B cell (primary cell): ENCODE measurements around the gene GPR151. TPM values are rescaled to one million over a fixed set of nuclear protein-coding genes. Genes with fewer than 3 reads are reported as not detected.

Experiments used
- ATAC-seq: fragments of 200-7000 bp; cut with Tn5 transposase; one replicate; pipeline ENCODE4 v1.10.0; 2021; ENCODE audit warnings: low read depth, mild to moderate bottlenecking, moderate number of reproducible peaks, moderate library complexity
- CTCF ChIA-PET: fragments of 350-600 bp; sonication (Branson Sonifier 250); formaldehyde crosslinking; loops from one replicate; lab custom pipeline; 2021; ENCODE audit warnings: antibody characterized with exemption, inconsistent platforms; lab: Charles Lee
- POLR2A ChIA-PET: fragments of 350-600 bp; sonication (Branson Sonifier 250); formaldehyde crosslinking; loops from one replicate; lab custom pipeline; 2021; ENCODE audit warnings: antibody characterized with exemption; lab: Charles Lee
- DNase-seq: peaks from one replicate; pipeline ENCODE4 v3.0.0; 2013
- H2AFZ ChIP-seq: 2 replicates; pipeline ENCODE4 v1.6.1; 2012; ENCODE audit warnings: mild to moderate bottlenecking, low read depth, low read length; ENCODE audit not compliant: insufficient read depth, poor library complexity, severe bottlenecking
- H3K27ac ChIP-seq, 2 donors: 1 replicate in 1 of 2; 2 replicates in 1 of 2; pipeline ENCODE4 v1.5.1; 2012 to 2013; ENCODE audit warnings: low read length in 2 of 2, mild to moderate bottlenecking in 2 of 2, moderate library complexity in 1 of 2
- H3K27me3 ChIP-seq, 4 experiments: fragments of 200-600 bp in 1 of 4; sonication (generic) in 1 of 4; replicated peaks in 1 of 4; 1 replicate in 2 of 4; 2 replicates in 2 of 4; pipeline versions ENCODE4 v1.6.1 to v1.7.0; 2013 to 2016; ENCODE audit warnings: low read length in 3 of 4, mild to moderate bottlenecking in 2 of 4, mixed read lengths in 1 of 4, moderate library complexity in 1 of 4; ENCODE audit not compliant: insufficient read depth in 4 of 4, control insufficient read depth in 3 of 4; ENCODE audit errors: control extremely low read depth in 1 of 4
- H3K36me3 ChIP-seq, 2 experiments: replicated peaks in 1 of 2; 1 replicate in 1 of 2; 2 replicates in 1 of 2; pipeline versions ENCODE4 v1.6.1 to v1.7.1; 2013; ENCODE audit warnings: low read length in 1 of 2; ENCODE audit not compliant: insufficient read depth in 2 of 2, control insufficient read depth in 1 of 2; ENCODE audit errors: control extremely low read depth in 1 of 2, extremely low read depth in 1 of 2
- H3K4me1 ChIP-seq, 2 donors: fragments of 200-600 bp in 1 of 2; sonication (generic) in 1 of 2; 1 replicate in 1 of 2; 2 replicates in 1 of 2; pipeline versions ENCODE4 v1.5.1 to v1.6.1; 2013 to 2017; ENCODE audit warnings: low read length in 2 of 2; ENCODE audit not compliant: control insufficient read depth in 2 of 2, insufficient read depth in 2 of 2
- H3K4me2 ChIP-seq: replicated peaks from 2 replicates; pipeline ENCODE3; 2012; ENCODE audit warnings: mild to moderate bottlenecking, low read depth, low read length; ENCODE audit not compliant: poor library complexity, severe bottlenecking
- H3K4me3 ChIP-seq, 5 experiments: fragments of 200-600 bp in 1 of 5; sonication (generic) in 1 of 5; 1 replicate in 3 of 5; 2 replicates in 2 of 5; pipeline versions ENCODE4 v1.5.1 to v1.7.0; 2011 to 2016; ENCODE audit warnings: low read length in 4 of 5, mild to moderate bottlenecking in 4 of 5, low read depth in 2 of 5, control low read depth in 1 of 5, moderate library complexity in 1 of 5; ENCODE audit not compliant: insufficient read depth in 1 of 5; ENCODE audit errors: control extremely low read depth in 1 of 5, extremely low read depth in 1 of 5
- H3K79me2 ChIP-seq: fragments of 200-600 bp; sonication (generic); one replicate; pipeline ENCODE4 v1.6.0; 2016; ENCODE audit warnings: low read length; ENCODE audit not compliant: control insufficient read depth, insufficient read depth
- H3K9ac ChIP-seq: fragments of 200-600 bp; sonication (generic); 2 replicates; pipeline ENCODE4 v1.6.1; 2017; ENCODE audit warnings: mild to moderate bottlenecking, low read length, moderate library complexity
- H3K9me3 ChIP-seq, 3 donors: one replicate each; pipeline versions ENCODE4 v1.6.1 to v1.7.1; 2013; ENCODE audit warnings: low read length in 2 of 3; ENCODE audit not compliant: control insufficient read depth in 2 of 3, insufficient read depth in 1 of 3; ENCODE audit errors: control extremely low read depth in 1 of 3
- H4K20me1 ChIP-seq: 2 replicates; pipeline ENCODE4 v1.6.0; 2012; ENCODE audit warnings: mild to moderate bottlenecking, low read length; ENCODE audit not compliant: insufficient read depth, control insufficient read depth, poor library complexity, severe bottlenecking
- H3K27ac Mint-ChIP-seq: one replicate; pipeline ENCODE4 v1.8.0; 2021; ENCODE audit warnings: mixed read lengths
- H3K27me3 Mint-ChIP-seq: one replicate; pipeline ENCODE4 v1.8.0; 2021; ENCODE audit warnings: mixed read lengths
- H3K4me1 Mint-ChIP-seq: one replicate; pipeline ENCODE4 v1.8.0; 2021; ENCODE audit warnings: mixed read lengths
- H3K4me3 Mint-ChIP-seq: one replicate; pipeline ENCODE4 v1.8.0; 2021; ENCODE audit warnings: mixed read lengths
- H3K9me3 Mint-ChIP-seq: one replicate; pipeline ENCODE4 v1.8.0; 2022; ENCODE audit warnings: mixed read lengths; ENCODE audit not compliant: insufficient read depth
- EZH2 ChIP-seq: IDR thresholded peaks from 2 replicates; pipeline ENCODE4 v1.6.1; 2012; ENCODE audit warnings: borderline replicate concordance, low read depth, mild to moderate bottlenecking, moderate library complexity, low read length; ENCODE audit not compliant: insufficient read depth, poor library complexity, severe bottlenecking
- WGBS: methylation state at CpG from one replicate; pipeline ENCODE4 v1.1.5; 2013; ENCODE audit warnings: missing lambda C conversion rate; ENCODE audit not compliant: insufficient coverage; 5-methylcytosine and 5-hydroxymethylcytosine counted together
- intact Hi-C: fragments of 100-400 bp; cut with micrococcal nuclease; formaldehyde crosslinking; loops from one replicate; pipeline ENCODE4 v1.10.0; 2022
- polyA plus RNA-seq: library from polyadenylated mRNA; depleted of rRNA; stranded (reverse); fragments of >200 nt; gene quantifications from 2 replicates; pipeline ENCODE4 v1.2.3, GENCODE V29; 2012
- total RNA-seq, 2 donors: library from RNA; stranded (reverse); fragments of 120-200 nt in 1 of 2; gene quantifications; 1 replicate in 1 of 2; 2 replicates in 1 of 2; pipeline versions ENCODE4 v1.2.3 to v1.2.4, GENCODE V29; 2013 to 2022
- TF ChIP-seq, protein P1 (sequence below): fragments of 200-600 bp; IDR thresholded peaks from one replicate; pipeline ENCODE4 v1.8.0; 2022; ENCODE audit warnings: antibody characterized with exemption, mild to moderate bottlenecking

The GPR151 gene
- total and polyA plus RNA-seq, 2 donors (not counting 1 experiment from before 2014, with no cell fraction given) = not detected

GRCh38 chr5:146482775-146483174 lies 33.2 kb downstream of the GPR151 start:
- H3K27ac Mint-ChIP-seq = no peak overlapping the region
- POLR2A ChIA-PET = no interaction called here
- no CpG with 5 or more reads among the region's 2 CpGs for WGBS
- no peaks in the 10 kb centered on the region for H3K9me3 Mint-ChIP-seq
- H3K9ac ChIP-seq = no peak overlapping the region
- H4K20me1 ChIP-seq = no peaks in the 10 kb centered on the region
- no peak overlapping the region for H2AFZ ChIP-seq
- no peak overlapping the region for H3K4me3 ChIP-seq
- TF ChIP-seq, protein P1, sequence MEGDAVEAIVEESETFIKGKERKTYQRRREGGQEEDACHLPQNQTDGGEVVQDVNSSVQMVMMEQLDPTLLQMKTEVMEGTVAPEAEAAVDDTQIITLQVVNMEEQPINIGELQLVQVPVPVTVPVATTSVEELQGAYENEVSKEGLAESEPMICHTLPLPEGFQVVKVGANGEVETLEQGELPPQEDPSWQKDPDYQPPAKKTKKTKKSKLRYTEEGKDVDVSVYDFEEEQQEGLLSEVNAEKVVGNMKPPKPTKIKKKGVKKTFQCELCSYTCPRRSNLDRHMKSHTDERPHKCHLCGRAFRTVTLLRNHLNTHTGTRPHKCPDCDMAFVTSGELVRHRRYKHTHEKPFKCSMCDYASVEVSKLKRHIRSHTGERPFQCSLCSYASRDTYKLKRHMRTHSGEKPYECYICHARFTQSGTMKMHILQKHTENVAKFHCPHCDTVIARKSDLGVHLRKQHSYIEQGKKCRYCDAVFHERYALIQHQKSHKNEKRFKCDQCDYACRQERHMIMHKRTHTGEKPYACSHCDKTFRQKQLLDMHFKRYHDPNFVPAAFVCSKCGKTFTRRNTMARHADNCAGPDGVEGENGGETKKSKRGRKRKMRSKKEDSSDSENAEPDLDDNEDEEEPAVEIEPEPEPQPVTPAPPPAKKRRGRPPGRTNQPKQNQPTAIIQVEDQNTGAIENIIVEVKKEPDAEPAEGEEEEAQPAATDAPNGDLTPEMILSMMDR = no peak
- no peak overlapping the region for H3K27ac ChIP-seq
- H3K4me2 ChIP-seq = no peak overlapping the region
- H3K4me1 Mint-ChIP-seq = no peaks in the 10 kb centered on the region
- intact Hi-C loops = no loop called here
- H3K4me3 Mint-ChIP-seq = no peak overlapping the region
- CTCF ChIA-PET = no interaction called here
- H3K79me2 ChIP-seq = no peaks in the 10 kb centered on the region
- H3K9me3 ChIP-seq = no peaks in the 10 kb centered on the region
- H3K27me3 ChIP-seq = no peaks in the 10 kb centered on the region
- ATAC-seq (no peak), DNase-seq (no peak)
- H3K4me1 ChIP-seq = no peaks in the 10 kb centered on the region
- H3K36me3 ChIP-seq = peaks cover 6 to 80% of the 10 kb centered on the region in 2 experiments
- no peaks in the 10 kb centered on the region for H3K27me3 Mint-ChIP-seq

GRCh38 chr5:146475906-146476305 lies 40.1 kb downstream of the GPR151 start:
- DNase-seq (no peak), ATAC-seq (no peak)
- POLR2A ChIA-PET = no interaction called here
- peaks cover 8 to 10% of the 10 kb centered on the region in 2 donors for H3K4me1 ChIP-seq
- no CpG with 5 or more reads among the region's 1 CpG for WGBS
- H3K4me2 ChIP-seq = no peak overlapping the region
- no peak overlapping the region for H3K4me3 ChIP-seq
- no peaks in the 10 kb centered on the region for H3K27me3 Mint-ChIP-seq
- peaks cover 2 to 53% of the 10 kb centered on the region in 2 experiments for H3K36me3 ChIP-seq
- peaks cover 3% of the 10 kb centered on the region for H3K9me3 Mint-ChIP-seq
- H4K20me1 ChIP-seq = no peaks in the 10 kb centered on the region
- no peak overlapping the region for H3K9ac ChIP-seq
- CTCF ChIA-PET = interaction anchor here (1.3 kb wide), 2 partner anchors 8 to 58 kb away, joined by 3 read pairs; no protein-coding TSS in a partner anchor
- TF ChIP-seq, protein P1 = no peak
- no peak for TF ChIP-seq EZH2
- no peak overlapping the region for H3K27ac ChIP-seq
- H3K79me2 ChIP-seq = peaks cover 4% of the 10 kb centered on the region
- H3K27ac Mint-ChIP-seq = no peak overlapping the region
- no peaks in the 10 kb centered on the region for H3K27me3 ChIP-seq
- peaks cover 13% of the 10 kb centered on the region for H3K4me1 Mint-ChIP-seq
- no peak overlapping the region for H2AFZ ChIP-seq
- no peak overlapping the region for H3K4me3 Mint-ChIP-seq
- no peaks in the 10 kb centered on the region for H3K9me3 ChIP-seq
- intact Hi-C loops = no loop called here
